H1 (cell line): Measurements from ENCODE around the gene SPACA7. TPM values are rescaled to one million over a fixed set of nuclear protein-coding genes. Genes with fewer than 3 reads are reported as not detected.

Source experiments
- CTCF ChIA-PET: fragments of 300-600 bp; sonication (Branson Sonifier 250); formaldehyde crosslinking; loops from one replicate; lab custom pipeline; 2021; ENCODE audit not compliant: partially characterized antibody; lab: Charles Lee
- POLR2A ChIA-PET: fragments of 300-600 bp; sonication (Branson Sonifier 250); formaldehyde crosslinking; loops from one replicate; lab custom pipeline; 2021; ENCODE audit warnings: inconsistent platforms; ENCODE audit not compliant: partially characterized antibody; lab: Charles Lee
- DNase-seq, 2 experiments: peaks; one replicate each; pipeline versions ENCODE4 v3.0.0 to v3.0.0-alpha.2; 2010 to 2022; ENCODE audit warnings: low spot score in 2 of 2, low read depth in 1 of 2, mixed read lengths in 1 of 2
- FAIRE-seq: peaks from 2 replicates; lab custom pipeline; 2011; peaks lifted over from hg19 to GRCh38; lab: Jason Lieb, UNC
- H2AFZ ChIP-seq: 2 replicates; pipeline ENCODE4 v1.8.1; 2012; ENCODE audit warnings: low read length, inconsistent platforms
- H2AK5ac ChIP-seq: 2 replicates; pipeline ENCODE4 v1.6.1; 2013; ENCODE audit warnings: low read depth, low read length
- H2BK120ac ChIP-seq: replicated peaks from 2 replicates; pipeline ENCODE3; 2013; ENCODE audit warnings: low read depth, low read length, inconsistent platforms
- H2BK12ac ChIP-seq: 2 replicates; pipeline ENCODE4 v1.6.1; 2013; ENCODE audit warnings: low read depth, low read length
- H2BK15ac ChIP-seq: 2 replicates; pipeline ENCODE4 v1.6.1; 2013; ENCODE audit warnings: low read length
- H2BK20ac ChIP-seq: 2 replicates; pipeline ENCODE4 v1.6.1; 2013; ENCODE audit warnings: low read length
- H2BK5ac ChIP-seq: 2 replicates; pipeline ENCODE4 v1.6.1; 2013; ENCODE audit warnings: low read depth, low read length
- H3K14ac ChIP-seq: 2 replicates; pipeline ENCODE4 v1.6.1; 2013; ENCODE audit warnings: inconsistent platforms; ENCODE audit not compliant: insufficient read length
- H3K18ac ChIP-seq: 2 replicates; pipeline ENCODE4 v1.6.1; 2013; ENCODE audit warnings: low read length; ENCODE audit errors: extremely low read depth
- H3K23ac ChIP-seq: 2 replicates; pipeline ENCODE4 v1.6.1; 2013; ENCODE audit warnings: inconsistent platforms; ENCODE audit not compliant: insufficient read length
- H3K23me2 ChIP-seq: 2 replicates; pipeline ENCODE4 v1.6.1; 2013; ENCODE audit warnings: low read depth, low read length
- H3K27ac ChIP-seq: 2 replicates; pipeline ENCODE4 v1.6.1; 2011; ENCODE audit warnings: low read depth, low read length, inconsistent platforms
- H3K27me3 ChIP-seq, 4 experiments: replicated peaks in 1 of 4; 1 replicate in 1 of 4; 2 replicates in 3 of 4; pipeline versions ENCODE4 v1.6.1 to v1.8.1; 2011 to 2013; ENCODE audit warnings: low read length in 3 of 4, mild to moderate bottlenecking in 3 of 4, inconsistent platforms in 2 of 4, mixed read lengths in 2 of 4, moderate library complexity in 1 of 4; ENCODE audit not compliant: control insufficient read depth in 3 of 4, insufficient read depth in 3 of 4; ENCODE audit errors: extremely low read depth in 1 of 4
- H3K36me3 ChIP-seq, 4 experiments: 2 replicates each; pipeline versions ENCODE4 v1.6.1 to v1.8.1; 2011 to 2013; ENCODE audit warnings: mild to moderate bottlenecking in 4 of 4, low read length in 3 of 4, moderate library complexity in 2 of 4, control low read depth in 1 of 4, inconsistent platforms in 1 of 4; ENCODE audit not compliant: insufficient read depth in 4 of 4, control insufficient read depth in 2 of 4
- H3K4ac ChIP-seq: replicated peaks from 2 replicates; pipeline ENCODE3; 2013; ENCODE audit warnings: low read length, low read depth, mixed read lengths, inconsistent platforms; ENCODE audit not compliant: insufficient read length
- H3K4me1 ChIP-seq, 4 experiments: replicated peaks in 1 of 4; 1 replicate in 1 of 4; 2 replicates in 3 of 4; pipeline versions ENCODE4 v1.6.1 to v1.8.1; 2011 to 2013; ENCODE audit warnings: low read length in 3 of 4, inconsistent platforms in 2 of 4, mixed read lengths in 1 of 4; ENCODE audit not compliant: insufficient read depth in 4 of 4, control insufficient read depth in 3 of 4
- H3K4me2 ChIP-seq, 2 experiments: 2 replicates each; pipeline versions ENCODE4 v1.6.1 to v1.8.1; 2011 to 2013; ENCODE audit warnings: low read depth in 2 of 2, low read length in 2 of 2, control low read depth in 1 of 2, inconsistent platforms in 1 of 2, mild to moderate bottlenecking in 1 of 2; ENCODE audit not compliant: insufficient read depth in 1 of 2
- H3K4me3 ChIP-seq, 4 experiments: fragments of 200-600, 300-600 bp in 1 of 4; sonication (generic), shearing (Covaris generic), sonication (Bioruptor Twin) in 1 of 4; 2 replicates each; pipeline versions ENCODE4 v1.5.1 to v1.8.1; 2011 to 2016; ENCODE audit warnings: low read length in 4 of 4, low read depth in 3 of 4, control low read depth in 2 of 4, inconsistent platforms in 2 of 4, mild to moderate bottlenecking in 2 of 4, mixed read lengths in 1 of 4, moderate library complexity in 1 of 4; ENCODE audit not compliant: insufficient read depth in 2 of 4; ENCODE audit errors: extremely low read depth in 1 of 4
- H3K56ac ChIP-seq: replicated peaks from 2 replicates; pipeline ENCODE3; 2013; ENCODE audit warnings: low read depth, mild to moderate bottlenecking, mixed read lengths, low read length, inconsistent platforms; ENCODE audit not compliant: insufficient read length
- H3K79me1 ChIP-seq: 2 replicates; pipeline ENCODE4 v1.6.1; 2013; ENCODE audit warnings: low read depth, low read length, control low read depth
- H3K79me2 ChIP-seq, 2 experiments: 2 replicates each; pipeline versions ENCODE4 v1.6.1 to v1.8.1; 2012 to 2013; ENCODE audit warnings: low read length in 2 of 2, mild to moderate bottlenecking in 2 of 2, inconsistent platforms in 1 of 2; ENCODE audit not compliant: insufficient read depth in 2 of 2, control insufficient read depth in 1 of 2
- H3K9ac ChIP-seq, 4 experiments: replicated peaks in 1 of 4; 1 replicate in 1 of 4; 2 replicates in 3 of 4; pipeline versions ENCODE4 v1.6.1 to v1.8.1; 2011 to 2013; ENCODE audit warnings: low read depth in 3 of 4, low read length in 3 of 4, control low read depth in 2 of 4, mild to moderate bottlenecking in 2 of 4, moderate library complexity in 2 of 4, inconsistent platforms in 1 of 4; ENCODE audit errors: extremely low read depth in 1 of 4
- H3K9me3 ChIP-seq, 2 experiments: 2 replicates each; pipeline versions ENCODE4 v1.6.1 to v1.8.1; 2012 to 2013; ENCODE audit warnings: mild to moderate bottlenecking in 2 of 2, moderate library complexity in 2 of 2, control low read depth in 1 of 2, inconsistent platforms in 1 of 2, low read depth in 1 of 2, low read length in 1 of 2, mixed read lengths in 1 of 2; ENCODE audit not compliant: insufficient read depth in 2 of 2
- H4K20me1 ChIP-seq, 2 experiments: replicated peaks in 1 of 2; 2 replicates each; pipeline versions ENCODE3 to v1.8.1; 2011 to 2013; ENCODE audit warnings: inconsistent platforms in 2 of 2, low read length in 2 of 2, mild to moderate bottlenecking in 1 of 2; ENCODE audit not compliant: insufficient read depth in 2 of 2, control insufficient read depth in 1 of 2
- H4K5ac ChIP-seq: 2 replicates; pipeline ENCODE4 v1.6.1; 2013; ENCODE audit warnings: low read length, low read depth, mixed read lengths, inconsistent platforms; ENCODE audit not compliant: insufficient read length
- H4K8ac ChIP-seq: 2 replicates; pipeline ENCODE4 v1.8.0; 2013; ENCODE audit warnings: mild to moderate bottlenecking, moderate library complexity, low read length, inconsistent platforms; ENCODE audit not compliant: insufficient read depth; ENCODE audit errors: extremely low read depth
- H4K91ac ChIP-seq: replicated peaks from 2 replicates; pipeline ENCODE3; 2013; ENCODE audit warnings: low read length, mixed read lengths, inconsistent platforms; ENCODE audit not compliant: insufficient read length
- ASH2L ChIP-seq: fragments of 200-600, 300-600 bp; sonication (generic); IDR thresholded peaks from one replicate; pipeline ENCODE4 v1.7.1; 2017; ENCODE audit warnings: low read length
- CHD1 ChIP-seq: IDR thresholded peaks from 2 replicates; pipeline ENCODE4 v1.6.1; 2012; ENCODE audit warnings: low read depth, low read length, improper control_type of control experiment
- FOSL1 ChIP-seq: IDR thresholded peaks from 2 replicates; pipeline ENCODE4 v1.6.1; 2011; ENCODE audit warnings: mild to moderate bottlenecking, low read depth, low read length, moderate library complexity; ENCODE audit not compliant: insufficient read depth
- JUN ChIP-seq: IDR thresholded peaks from 2 replicates; pipeline ENCODE4 v1.6.1; 2011; ENCODE audit warnings: low read depth, mild to moderate bottlenecking, improper control_type of control experiment, low read length
- POU5F1 ChIP-seq: IDR thresholded peaks from 2 replicates; pipeline ENCODE4 v1.6.1; 2011; ENCODE audit warnings: low read depth, mild to moderate bottlenecking, low read length, moderate library complexity
- RAD21 ChIP-seq, 2 experiments: IDR thresholded peaks in 1 of 2; conservative IDR thresholded peaks in 1 of 2; 2 replicates each; pipeline ENCODE4 v1.6.1; 2011; ENCODE audit warnings: low read depth in 2 of 2, low read length in 2 of 2, improper control_type of control experiment in 1 of 2, inconsistent platforms in 1 of 2, mild to moderate bottlenecking in 1 of 2, moderate library complexity in 1 of 2
- RBBP5 ChIP-seq: IDR thresholded peaks from 2 replicates; pipeline ENCODE4 v1.7.1; 2012; ENCODE audit warnings: low read depth, mild to moderate bottlenecking, inconsistent platforms, low read length, moderate library complexity, borderline replicate concordance
- TEAD4 ChIP-seq: IDR thresholded peaks from 2 replicates; pipeline ENCODE4 v1.6.1; 2012; ENCODE audit warnings: low read depth, low read length, inconsistent platforms, mixed read lengths
- USF2 ChIP-seq: IDR thresholded peaks from 2 replicates; pipeline ENCODE4 v1.6.1; 2011; ENCODE audit warnings: low read length, improper control_type of control experiment
- WGBS, 2 experiments: shearing (Covaris generic) in 1 of 2; methylation state at CpG; one replicate each; pipeline versions ENCODE4 v1.1.6 to v1.1.7; 2013 to 2015; ENCODE audit warnings: low lambda C conversion rate in 2 of 2, mixed read lengths in 2 of 2, inconsistent platforms in 1 of 2, low coverage in 1 of 2, missing lambda C conversion rate in 1 of 2; ENCODE audit not compliant: insufficient replicate concordance in 2 of 2, insufficient coverage in 1 of 2, insufficient read length in 1 of 2; ENCODE audit errors: extremely low coverage in 1 of 2, missing lambda C conversion rate in 1 of 2; 5-methylcytosine and 5-hydroxymethylcytosine counted together
- polyA plus RNA-seq, 7 experiments: library from polyadenylated mRNA; depleted of rRNA in 3 of 7; stranded (reverse) in 5 of 7; unstranded in 2 of 7; fragments of >200 nt in 5 of 7; fragments of 200-250 nt in 2 of 7; gene quantifications; 1 replicate in 5 of 7; 2 replicates in 1 of 7; 4 replicates in 1 of 7; pipeline versions ENCODE4 v1.2.1 to v1.2.3, GENCODE V29; 2011 to 2013; ENCODE audit warnings: missing spikeins in 2 of 7, mixed read lengths in 2 of 7
- total RNA-seq: library from RNA; stranded (reverse); fragmentation: NEBNext Ultra II Directional; extraction: Animal tissue kit (Norgen Biotek cat#: 25700); gene quantifications from 2 replicates; pipeline ENCODE4 v1.2.1, GENCODE V29; 2021

SPACA7 gene
- total and polyA plus RNA-seq, 2 of the 8 experiments (the other 6 are each of a cell fraction or from before 2014, with no cell fraction given): not detected

- DNase-seq: no peak
- POLR2A ChIA-PET: no interaction called here
- TF ChIP-seq ASH2L: no peak
- no peak for TF ChIP-seq TEAD4
- TF ChIP-seq RAD21 (IDR thresholded peaks at IDR 0.05 in 1 of 2, conservative IDR thresholded peaks at IDR 0.05 in 1 of 2; ENCODE audit: low read depth in 2 of 2, low read length in 2 of 2): no peak
- no peak for TF ChIP-seq FOSL1
- TF ChIP-seq RBBP5: no peak
- TF ChIP-seq JUN: no peak
- no peak for TF ChIP-seq POU5F1
- TF ChIP-seq CHD1: no peak
- TF ChIP-seq USF2: no peak
- TF ChIP-seq, all 59 proteins: peak for 0
- H3K27ac ChIP-seq: no peak overlapping the region
- H3K14ac ChIP-seq: no peak overlapping the region
- H3K4me3 ChIP-seq: no peak overlapping the region
- no peaks in the 10 kb centered on the region for H3K9me3 ChIP-seq
- no peak overlapping the region for H2BK15ac ChIP-seq
- H3K9ac ChIP-seq: no peak overlapping the region
- no peak overlapping the region for H4K5ac ChIP-seq
- H3K4me2 ChIP-seq: no peak overlapping the region
- no peak overlapping the region for H2BK5ac ChIP-seq
- 92% methylated on average over 9 of the region's 9 CpGs; no CpG with 5 or more reads in 1 of the 2 experiments for WGBS, 2 experiments
- no peaks in the 10 kb centered on the region; a peak in 1 of 7 replicates for H3K27me3 ChIP-seq
- no peak overlapping the region for H2BK120ac ChIP-seq
- no peak overlapping the region for H3K18ac ChIP-seq
- FAIRE-seq: no peak
- H3K79me2 ChIP-seq: no peaks in the 10 kb centered on the region
- no peak overlapping the region for H4K8ac ChIP-seq
- no peaks in the 10 kb centered on the region for H3K79me1 ChIP-seq
- no peak overlapping the region for H3K4ac ChIP-seq
- no peaks in the 10 kb centered on the region for H3K23me2 ChIP-seq
- no peaks in the 10 kb centered on the region for H3K36me3 ChIP-seq
- H2AFZ ChIP-seq: no peak overlapping the region
- H3K23ac ChIP-seq: no peak overlapping the region
- H2BK20ac ChIP-seq: no peak overlapping the region
- H3K56ac ChIP-seq: no peak overlapping the region
- H3K4me1 ChIP-seq: no peaks in the 10 kb centered on the region
- H4K20me1 ChIP-seq: no peaks in the 10 kb centered on the region
- no peak overlapping the region for H2BK12ac ChIP-seq
- CTCF ChIA-PET: interaction anchor here (1.2 to 1.6 kb wide), 2 partner anchors 18 to 44 kb away, joined by 3 read pairs; no protein-coding TSS in a partner anchor
- no peak overlapping the region for H4K91ac ChIP-seq
- H2AK5ac ChIP-seq: no peak overlapping the region
Measured at GRCh38 chr13:112477070-112477619, 101.0 kb downstream of the SPACA7 start.
